ENCODE data around the gene MTOR. TPM values are rescaled to one million over a fixed set of nuclear protein-coding genes. Genes with fewer than 3 reads are reported as not detected.
A peak's percentile ranks its signal among the peaks of the same experiment; 100 is the strongest.

MTOR gene
- polyA plus RNA-seq, 3 donors, result 2.0 to 29.4 (median 3.3) TPM

- Mint-ChIP-seq H3K27me3 (ENCODE audit: low read depth in 3 of 3) (peaks cover 0 to under 1% (median 0%) of the 10 kb centered on the region in 3 donors), H3K27ac (no peak overlapping the region), H3K4me1 (no peaks in the 10 kb centered on the region), H3K4me3 (no peak overlapping the region), H3K36me3 (peaks cover 73 to 93% of the 10 kb centered on the region in 2 donors), H3K9me3 (no peaks in the 10 kb centered on the region)
- Histone ChIP-seq H4K20me1 (ENCODE audit: insufficient read depth, low read length) (no peaks in the 10 kb centered on the region), H2AFZ (ENCODE audit: insufficient read depth, low read depth, low read length, poor library complexity, severe bottlenecking) (no peak overlapping the region), H3K9me3 (replicated peaks in 1 of 2; ENCODE audit: control insufficient read depth in 1 of 2, insufficient read depth in 1 of 2, low read length in 2 of 2) (no peaks in the 10 kb centered on the region), H3K36me3 (replicated peaks in 1 of 2; ENCODE audit: control insufficient read depth in 1 of 2, insufficient read depth in 2 of 2, low read length in 2 of 2) (peaks cover 85 to 95% of the 10 kb centered on the region in 2 donors), H3K4me1 (ENCODE audit: control insufficient read depth in 1 of 2, insufficient read depth in 2 of 2, low read length in 2 of 2) (no peaks in the 10 kb centered on the region), H3K27ac (ENCODE audit: low read depth in 1 of 2, low read length in 2 of 2) (no peak overlapping the region), H3K4me3 (replicated peaks in 1 of 3; ENCODE audit: low read depth in 2 of 3, low read length in 3 of 3) (no peak overlapping the region), H3K9ac (ENCODE audit: insufficient read depth, low read length, poor library complexity, severe bottlenecking) (no peak overlapping the region), H3K79me2 (ENCODE audit: insufficient read depth, low read length) (no peaks in the 10 kb centered on the region), H3K27me3 (ENCODE audit: control insufficient read depth in 2 of 2, insufficient read depth in 2 of 2, low read length in 2 of 2) (no peaks in the 10 kb centered on the region), H3K4me2 (replicated peaks; ENCODE audit: extremely low read depth, low read length, poor library complexity, severe bottlenecking) (no peak overlapping the region)
- intact Hi-C loops (cut with micrococcal nuclease), result no loop called here
- TF ChIP-seq CTCF (IDR thresholded peaks at IDR 0.05), result no peak
- 80% methylated on average over 1 of the region's 4 CpGs for WGBS (ENCODE audit: insufficient coverage)
- no peak for DNase-seq
These were observed 64.1 kb downstream of the MTOR start for GRCh38 chr1:11198257-11198656.

GRCh38 chr1:11197359-11197758 is 65.0 kb downstream of the MTOR start:
- no peak overlapping the region for H3K27ac ChIP-seq (ENCODE audit: low read depth in 1 of 2, low read length in 2 of 2)
- no peaks in the 10 kb centered on the region for H3K9me3 ChIP-seq (replicated peaks in 1 of 2; ENCODE audit: control insufficient read depth in 1 of 2, insufficient read depth in 1 of 2, low read length in 2 of 2)
- H4K20me1 ChIP-seq (ENCODE audit: insufficient read depth, low read length), result no peaks in the 10 kb centered on the region
- 83% methylated on average over 2 of the region's 4 CpGs for WGBS (ENCODE audit: insufficient coverage)
- no peak overlapping the region for H3K4me2 ChIP-seq (replicated peaks; ENCODE audit: extremely low read depth, low read length, poor library complexity, severe bottlenecking)
- H3K36me3 Mint-ChIP-seq, result peaks cover 78 to 93% of the 10 kb centered on the region in 2 donors
- H3K36me3 ChIP-seq (replicated peaks in 1 of 2; ENCODE audit: control insufficient read depth in 1 of 2, insufficient read depth in 2 of 2, low read length in 2 of 2), result peaks cover 87 to 96% of the 10 kb centered on the region in 2 donors
- no peaks in the 10 kb centered on the region for H3K4me1 Mint-ChIP-seq
- H3K27me3 Mint-ChIP-seq (ENCODE audit: low read depth in 3 of 3), result no peaks in the 10 kb centered on the region
- intact Hi-C loops (cut with micrococcal nuclease), result no loop called here
- H3K9ac ChIP-seq (ENCODE audit: insufficient read depth, low read length, poor library complexity, severe bottlenecking), result no peak overlapping the region
- peak overlapping the region in 1 of 7 donors; percentile 46 for H3K27ac Mint-ChIP-seq
- no peaks in the 10 kb centered on the region for H3K79me2 ChIP-seq (ENCODE audit: insufficient read depth, low read length)
- TF ChIP-seq CTCF (IDR thresholded peaks at IDR 0.05), result no peak
- H3K27me3 ChIP-seq (ENCODE audit: control insufficient read depth in 2 of 2, insufficient read depth in 2 of 2, low read length in 2 of 2), result no peaks in the 10 kb centered on the region
- H3K4me1 ChIP-seq (ENCODE audit: control insufficient read depth in 1 of 2, insufficient read depth in 2 of 2, low read length in 2 of 2), result no peaks in the 10 kb centered on the region
- DNase-seq, result no peak
- no peak overlapping the region for H2AFZ ChIP-seq (ENCODE audit: insufficient read depth, low read depth, low read length, poor library complexity, severe bottlenecking)
- no peak overlapping the region for H3K4me3 Mint-ChIP-seq
- no peaks in the 10 kb centered on the region for H3K9me3 Mint-ChIP-seq
- no peak overlapping the region for H3K4me3 ChIP-seq (replicated peaks in 1 of 3; ENCODE audit: low read depth in 2 of 3, low read length in 3 of 3)
